GM21737 (cell line): ENCODE measurements around the gene DIAPH1.
A peak's percentile ranks its signal among the peaks of the same experiment; 100 is the strongest.

Experiments
- ATAC-seq: cut with Tn5 transposase; IDR thresholded peaks from one replicate; pipeline ENCODE4 v1.9.1; 2021; ENCODE audit warnings: mild to moderate bottlenecking, moderate library complexity; ENCODE audit not compliant: unreplicated experiment

The DIAPH1 gene

GRCh38 chr5:141485321-141486055, 133.3 kb downstream of the DIAPH1 start:
- no peak for ATAC-seq

- no peak for ATAC-seq
Measured at GRCh38 chr5:141484641-141485311, 134.0 kb downstream of the DIAPH1 start, which contains the start of gene PCDHGC4. Gene PCDHGC4, plus strand, starts transcription at chr5:141485030. Its CDS starts 144 bp downstream, at chr5:141485174.

- ATAC-seq: no peak
Measured at GRCh38 chr5:141484310-141484640, 134.5 kb downstream of the DIAPH1 start.

- no peak for ATAC-seq
Measured at GRCh38 chr5:141483902-141484301, 134.9 kb downstream of the DIAPH1 start.

- no peak for ATAC-seq
Measured at GRCh38 chr5:141479776-141480175, 139.0 kb downstream of the DIAPH1 start.

GRCh38 chr5:141478321-141478945, 140.4 kb downstream of the DIAPH1 start:
- no peak for ATAC-seq

GRCh38 chr5:141477815-141478214, 141.0 kb downstream of the DIAPH1 start:
- ATAC-seq: no peak

GRCh38 chr5:141477044-141477575, 141.7 kb downstream of the DIAPH1 start:
- ATAC-seq: no peak

- peak; percentile 14 for ATAC-seq
Measured at GRCh38 chr5:141476132-141476911, 142.5 kb downstream of the DIAPH1 start.

- peak; percentile 98 for ATAC-seq
Measured at GRCh38 chr5:141475625-141476131, 143.1 kb downstream of the DIAPH1 start, which contains the start of gene PCDHGC3. Gene PCDHGC3, plus strand, starts transcription at chr5:141475966. Its CDS starts 151 bp downstream, at chr5:141476117.

GRCh38 chr5:141465351-141465750, 153.4 kb downstream of the DIAPH1 start:
- ATAC-seq: no peak
